ENCODE data around the gene GHRHR.

The GHRHR gene

DNA sequence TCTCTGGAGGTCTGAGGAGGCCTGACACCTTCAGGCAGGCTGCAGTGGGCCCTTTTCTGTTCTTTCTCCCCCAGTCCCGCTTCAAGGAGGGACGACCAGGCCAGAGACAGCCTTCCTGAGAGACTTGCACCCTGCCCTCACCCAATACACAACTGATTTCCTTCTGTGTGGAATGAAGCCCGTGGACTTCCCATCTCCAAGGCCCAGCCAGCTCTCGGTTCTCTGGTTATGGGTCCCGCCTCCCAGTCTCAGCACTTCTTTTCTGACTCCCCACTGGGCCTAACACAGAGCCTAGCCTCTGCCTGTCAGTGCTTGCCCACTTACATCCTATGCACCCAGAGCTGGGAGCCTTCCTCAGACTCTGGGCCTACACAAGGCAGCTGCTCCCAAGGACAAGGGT lies 64.3 kb downstream of the GHRHR start:
- H3F3A ChIP-seq (ENCODE audit: control insufficient read depth, insufficient read depth) = no peaks in the 10 kb centered on the region
- no peak for TF ChIP-seq EZH2phosphoT487 (IDR thresholded peaks at IDR 0.05; ENCODE audit: borderline replicate concordance, low read length)
- TF ChIP-seq, protein P1, sequence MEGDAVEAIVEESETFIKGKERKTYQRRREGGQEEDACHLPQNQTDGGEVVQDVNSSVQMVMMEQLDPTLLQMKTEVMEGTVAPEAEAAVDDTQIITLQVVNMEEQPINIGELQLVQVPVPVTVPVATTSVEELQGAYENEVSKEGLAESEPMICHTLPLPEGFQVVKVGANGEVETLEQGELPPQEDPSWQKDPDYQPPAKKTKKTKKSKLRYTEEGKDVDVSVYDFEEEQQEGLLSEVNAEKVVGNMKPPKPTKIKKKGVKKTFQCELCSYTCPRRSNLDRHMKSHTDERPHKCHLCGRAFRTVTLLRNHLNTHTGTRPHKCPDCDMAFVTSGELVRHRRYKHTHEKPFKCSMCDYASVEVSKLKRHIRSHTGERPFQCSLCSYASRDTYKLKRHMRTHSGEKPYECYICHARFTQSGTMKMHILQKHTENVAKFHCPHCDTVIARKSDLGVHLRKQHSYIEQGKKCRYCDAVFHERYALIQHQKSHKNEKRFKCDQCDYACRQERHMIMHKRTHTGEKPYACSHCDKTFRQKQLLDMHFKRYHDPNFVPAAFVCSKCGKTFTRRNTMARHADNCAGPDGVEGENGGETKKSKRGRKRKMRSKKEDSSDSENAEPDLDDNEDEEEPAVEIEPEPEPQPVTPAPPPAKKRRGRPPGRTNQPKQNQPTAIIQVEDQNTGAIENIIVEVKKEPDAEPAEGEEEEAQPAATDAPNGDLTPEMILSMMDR (IDR thresholded peaks at IDR 0.05; ENCODE audit: low read depth, low read length, poor library complexity, severe bottlenecking) = no peak
- no peaks in the 10 kb centered on the region for H3K9me3 ChIP-seq (ENCODE audit: control insufficient read depth, insufficient read depth, low read length)
- H3K4me3 ChIP-seq (ENCODE audit: low read length) = no peak overlapping the region
- H3K27me3 ChIP-seq (ENCODE audit: control insufficient read depth, low read length) = no peaks in the 10 kb centered on the region
- H3K4me2 ChIP-seq (ENCODE audit: low read length) = no peak overlapping the region
- H3K27ac ChIP-seq (ENCODE audit: low read depth, low read length) = no peak overlapping the region
- H3K4me1 ChIP-seq (ENCODE audit: control insufficient read depth, low read length) = 0 out of 2 replicates have a peak, but pooled peaks cover 3% of the 10 kb centered on the region
- H3K9me2 ChIP-seq (replicated peaks; ENCODE audit: control insufficient read depth, low read length) = no peaks in the 10 kb centered on the region
- H3K36me3 ChIP-seq (ENCODE audit: control insufficient read depth, low read length) = no peaks in the 10 kb centered on the region
- H4K20me1 ChIP-seq (ENCODE audit: control insufficient read depth, insufficient read depth, low read depth, low read length) = no peaks in the 10 kb centered on the region
- no peaks in the 10 kb centered on the region for H3K79me2 ChIP-seq (ENCODE audit: control insufficient read depth, low read length)

DNA sequence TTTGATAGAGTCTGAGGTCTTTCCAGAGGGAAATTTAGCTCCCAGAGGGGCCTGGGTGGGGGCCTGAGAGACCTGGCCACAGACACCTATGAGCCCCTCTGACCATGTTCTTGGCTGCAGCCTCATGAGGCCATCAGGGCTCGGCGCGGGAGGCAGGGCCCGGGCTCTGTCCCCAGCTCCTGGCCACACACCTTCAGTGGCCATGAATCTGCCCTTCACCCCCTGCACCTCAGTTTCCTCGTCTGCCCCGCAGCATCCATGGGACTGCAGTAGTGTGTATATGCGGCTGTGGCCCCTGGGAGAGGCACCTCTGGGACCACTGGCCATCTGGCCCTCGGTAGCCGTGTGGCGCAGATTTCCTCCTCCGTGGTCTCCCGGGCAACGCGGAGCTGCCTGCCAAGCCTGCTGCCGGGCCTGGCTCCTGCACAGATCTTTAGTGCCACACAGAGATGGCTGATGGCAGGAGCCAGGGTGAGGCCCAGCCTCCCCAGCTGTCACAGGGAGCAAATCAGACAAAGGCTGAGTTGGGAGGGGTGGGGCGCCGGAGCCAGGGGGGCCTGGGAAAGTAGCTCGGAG lies 64.8 kb downstream of the GHRHR start:
- H3K27ac ChIP-seq (ENCODE audit: low read depth, low read length) = no peak overlapping the region
- no peak overlapping the region for H3K4me3 ChIP-seq (ENCODE audit: low read length)
- no peaks in the 10 kb centered on the region for H3K9me3 ChIP-seq (ENCODE audit: control insufficient read depth, insufficient read depth, low read length)
- no peaks in the 10 kb centered on the region for H3K27me3 ChIP-seq (ENCODE audit: control insufficient read depth, low read length)
- H3K79me2 ChIP-seq (ENCODE audit: control insufficient read depth, low read length) = no peaks in the 10 kb centered on the region
- H3F3A ChIP-seq (ENCODE audit: control insufficient read depth, insufficient read depth) = no peaks in the 10 kb centered on the region
- TF ChIP-seq, protein P1 (IDR thresholded peaks at IDR 0.05; ENCODE audit: low read depth, low read length, poor library complexity, severe bottlenecking) = no peak
- no peak for TF ChIP-seq EZH2phosphoT487 (IDR thresholded peaks at IDR 0.05; ENCODE audit: borderline replicate concordance, low read length)
- no peaks in the 10 kb centered on the region for H3K36me3 ChIP-seq (ENCODE audit: control insufficient read depth, low read length)
- no peak overlapping the region for H3K4me2 ChIP-seq (ENCODE audit: low read length)
- no peaks in the 10 kb centered on the region for H4K20me1 ChIP-seq (ENCODE audit: control insufficient read depth, insufficient read depth, low read depth, low read length)
- H3K4me1 ChIP-seq (ENCODE audit: control insufficient read depth, low read length) = 0 out of 2 replicates have a peak, but pooled peaks cover 3% of the 10 kb centered on the region
- H3K9me2 ChIP-seq (replicated peaks; ENCODE audit: control insufficient read depth, low read length) = no peaks in the 10 kb centered on the region
